Panc1 (cell line): ENCODE data around the gene LRIT1. TPM values are rescaled to one million over a fixed set of nuclear protein-coding genes. Genes with fewer than 3 reads are reported as not detected.

Experiments used
- ATAC-seq: fragments of 200-7000 bp; cut with Tn5 transposase; 2 replicates; pipeline ENCODE4 v1.9.1; 2020; ENCODE audit warnings: mild to moderate bottlenecking, moderate library complexity
- BruUV-seq: library from RNA; stranded (reverse); fragments of 400-500 nt; replicated peaks from 2 replicates; lab custom pipeline; 2021; lab: Mats Ljungman, UMichigan
- CTCF ChIA-PET: fragments of 300-600 bp; sonication (Branson Sonifier 250); formaldehyde crosslinking; loops from one replicate; lab custom pipeline; 2022; ENCODE audit warnings: antibody characterized with exemption; lab: Charles Lee
- POLR2A ChIA-PET: fragments of 300-600 bp; sonication (Branson Sonifier 250); formaldehyde crosslinking; loops from one replicate; lab custom pipeline; 2022; ENCODE audit warnings: antibody characterized with exemption; lab: Charles Lee
- DNase-seq: peaks from one replicate; pipeline ENCODE4 v3.0.0-alpha.2; 2010; ENCODE audit warnings: low read depth, low spot score
- H3K27ac ChIP-seq: 2 replicates; pipeline ENCODE4 v1.5.1; 2011; ENCODE audit warnings: mild to moderate bottlenecking, low read length, inconsistent platforms
- H3K27me3 ChIP-seq: fragments of 200-500 bp; sonication (Bioruptor generic); 2 replicates; pipeline ENCODE4 v1.6.0; 2014; ENCODE audit warnings: low read length, inconsistent platforms; ENCODE audit not compliant: control insufficient read depth, insufficient read depth
- H3K36me3 ChIP-seq: fragments of 200-500 bp; sonication (Bioruptor generic); 2 replicates; pipeline ENCODE4 v1.5.1; 2014; ENCODE audit warnings: inconsistent platforms, mild to moderate bottlenecking, low read length, moderate library complexity; ENCODE audit not compliant: control insufficient read depth, insufficient read depth
- H3K4me1 ChIP-seq: 2 replicates; pipeline ENCODE4 v1.5.1; 2011; ENCODE audit warnings: inconsistent platforms, mild to moderate bottlenecking, low read length, moderate library complexity; ENCODE audit not compliant: control insufficient read depth, insufficient read depth
- H3K4me3 ChIP-seq, 2 experiments: 2 replicates each; pipeline ENCODE4 v1.5.1; 2011 to 2012; ENCODE audit warnings: low read depth in 2 of 2, low read length in 2 of 2, mild to moderate bottlenecking in 2 of 2, inconsistent platforms in 1 of 2, moderate library complexity in 1 of 2
- H3K9me3 ChIP-seq: fragments of 200-500 bp; sonication (Bioruptor generic); 2 replicates; pipeline ENCODE4 v1.5.1; 2014; ENCODE audit warnings: low read depth, mild to moderate bottlenecking, inconsistent platforms, low read length, moderate library complexity; ENCODE audit not compliant: control insufficient read depth, insufficient read depth
- CTCF ChIP-seq: fragments of 450-650 bp; IDR thresholded peaks from 2 replicates; pipeline ENCODE4 v1.5.1; 2017; ENCODE audit warnings: mild to moderate bottlenecking
- POLR2AphosphoS5 ChIP-seq: IDR thresholded peaks from 2 replicates; pipeline ENCODE4 v1.6.1; 2012; ENCODE audit warnings: mild to moderate bottlenecking, low read depth, low read length, moderate library complexity
- SIN3A ChIP-seq: IDR thresholded peaks from 2 replicates; pipeline ENCODE4 v1.6.1; 2012; ENCODE audit warnings: low read depth, mild to moderate bottlenecking, low read length, moderate library complexity, borderline replicate concordance; ENCODE audit not compliant: insufficient read depth
- TCF7L2 ChIP-seq: IDR thresholded peaks from 2 replicates; pipeline ENCODE4 v1.6.1; 2011; ENCODE audit warnings: mild to moderate bottlenecking, low read depth, low read length, inconsistent platforms
- in situ Hi-C: cut with HindIII; loops from 2 replicates; pipeline ENCODE4 v1.10.0; 2016; ENCODE audit warnings: low sequenced_read_pairs, low pct_unique_long_range_greater_than_20kb
- intact Hi-C: fragments of 100-400 bp; cut with micrococcal nuclease; formaldehyde crosslinking; loops from one replicate; pipeline ENCODE4 v1.10.0; 2022; ENCODE audit not compliant: unreplicated experiment
- total RNA-seq: library from RNA; stranded (reverse); gene quantifications from one replicate; pipeline ENCODE4 v1.2.1, GENCODE V29; 2021; ENCODE audit not compliant: unreplicated experiment
- TF ChIP-seq, protein P1 (sequence below), 2 experiments: IDR thresholded peaks; 2 replicates each; pipeline ENCODE4 v1.6.1; 2011 to 2012; ENCODE audit warnings: low read depth in 2 of 2, control low read depth in 1 of 2, low read length in 1 of 2, mild to moderate bottlenecking in 1 of 2, moderate library complexity in 1 of 2; ENCODE audit not compliant: insufficient read depth in 1 of 2

The LRIT1 gene
- total RNA-seq, 1 experiment from 2014 or later, result not detected

GRCh38 chr10:84200537-84201243, 40.7 kb downstream of the LRIT1 start:
- intact Hi-C loops (no loop called here), in situ Hi-C loops (no loop called here)
- no peak overlapping the region for H3K27ac ChIP-seq
- H3K27me3 ChIP-seq, result peaks cover 25% of the 10 kb centered on the region
- H3K9me3 ChIP-seq, result no peaks in the 10 kb centered on the region
- TF ChIP-seq TCF7L2 (no peak), POLR2AphosphoS5 (no peak), SIN3A (no peak), CTCF (no peak)
- TF ChIP-seq, protein P1, sequence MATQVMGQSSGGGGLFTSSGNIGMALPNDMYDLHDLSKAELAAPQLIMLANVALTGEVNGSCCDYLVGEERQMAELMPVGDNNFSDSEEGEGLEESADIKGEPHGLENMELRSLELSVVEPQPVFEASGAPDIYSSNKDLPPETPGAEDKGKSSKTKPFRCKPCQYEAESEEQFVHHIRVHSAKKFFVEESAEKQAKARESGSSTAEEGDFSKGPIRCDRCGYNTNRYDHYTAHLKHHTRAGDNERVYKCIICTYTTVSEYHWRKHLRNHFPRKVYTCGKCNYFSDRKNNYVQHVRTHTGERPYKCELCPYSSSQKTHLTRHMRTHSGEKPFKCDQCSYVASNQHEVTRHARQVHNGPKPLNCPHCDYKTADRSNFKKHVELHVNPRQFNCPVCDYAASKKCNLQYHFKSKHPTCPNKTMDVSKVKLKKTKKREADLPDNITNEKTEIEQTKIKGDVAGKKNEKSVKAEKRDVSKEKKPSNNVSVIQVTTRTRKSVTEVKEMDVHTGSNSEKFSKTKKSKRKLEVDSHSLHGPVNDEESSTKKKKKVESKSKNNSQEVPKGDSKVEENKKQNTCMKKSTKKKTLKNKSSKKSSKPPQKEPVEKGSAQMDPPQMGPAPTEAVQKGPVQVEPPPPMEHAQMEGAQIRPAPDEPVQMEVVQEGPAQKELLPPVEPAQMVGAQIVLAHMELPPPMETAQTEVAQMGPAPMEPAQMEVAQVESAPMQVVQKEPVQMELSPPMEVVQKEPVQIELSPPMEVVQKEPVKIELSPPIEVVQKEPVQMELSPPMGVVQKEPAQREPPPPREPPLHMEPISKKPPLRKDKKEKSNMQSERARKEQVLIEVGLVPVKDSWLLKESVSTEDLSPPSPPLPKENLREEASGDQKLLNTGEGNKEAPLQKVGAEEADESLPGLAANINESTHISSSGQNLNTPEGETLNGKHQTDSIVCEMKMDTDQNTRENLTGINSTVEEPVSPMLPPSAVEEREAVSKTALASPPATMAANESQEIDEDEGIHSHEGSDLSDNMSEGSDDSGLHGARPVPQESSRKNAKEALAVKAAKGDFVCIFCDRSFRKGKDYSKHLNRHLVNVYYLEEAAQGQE (IDR thresholded peaks at IDR 0.05; ENCODE audit: insufficient read depth in 1 of 2, low read depth in 2 of 2, low read length in 1 of 2), result no peak
- ATAC-seq, result no peak
- CTCF ChIA-PET, result no interaction called here
- POLR2A ChIA-PET, result no interaction called here
- H3K4me3 ChIP-seq, result no peak overlapping the region
- H3K36me3 ChIP-seq, result no peaks in the 10 kb centered on the region
- no TSS peak for BruUV-seq
- H3K4me1 ChIP-seq, result peaks cover 6% of the 10 kb centered on the region
- no peak for DNase-seq

GRCh38 chr10:84198206-84198915, 43.0 kb downstream of the LRIT1 start:
- BruUV-seq, result no TSS peak
- ChIA-PET CTCF (no interaction called here), POLR2A (no interaction called here)
- intact Hi-C loops (no loop called here), in situ Hi-C loops (no loop called here)
- Histone ChIP-seq H3K27me3 (peaks cover 38% of the 10 kb centered on the region), H3K36me3 (no peaks in the 10 kb centered on the region), H3K27ac (no peak overlapping the region), H3K4me1 (peaks cover 13% of the 10 kb centered on the region), H3K9me3 (no peaks in the 10 kb centered on the region), H3K4me3 (no peak overlapping the region)
- ATAC-seq (no peak), DNase-seq (no peak)
- TF ChIP-seq POLR2AphosphoS5 (no peak), SIN3A (no peak), TCF7L2 (no peak), CTCF (no peak)
- TF ChIP-seq, protein P1 (IDR thresholded peaks at IDR 0.05; ENCODE audit: insufficient read depth in 1 of 2, low read depth in 2 of 2, low read length in 1 of 2), result no peak
